ENCODE results near the gene MB21D2.

- TF ChIP-seq POLR2AphosphoS5 (IDR thresholded peaks at IDR 0.05; ENCODE audit: low read depth, low read length) (no peak), POLR2A (IDR thresholded peaks at IDR 0.05; ENCODE audit: low read depth, low read length) (no peak), TAF1 (IDR thresholded peaks at IDR 0.05; ENCODE audit: low read depth, low read length) (no peak), PAX5 (IDR thresholded peaks at IDR 0.05; ENCODE audit: insufficient read depth, low read length, severe bottlenecking) (no peak), SPI1 (IDR thresholded peaks at IDR 0.05; ENCODE audit: low read depth, low read length) (no peak)
These were observed 89.6 kb downstream of the MB21D2 start for GRCh38 chr3:192827863-192828594.
